ENCODE measurements around the gene STX8.
"Not testable (repeated sequence)": the region's sequence is repeated elsewhere in the genome, so short reads cannot be mapped to it uniquely, and the experiment has no call there.

Gene STX8

DNA sequence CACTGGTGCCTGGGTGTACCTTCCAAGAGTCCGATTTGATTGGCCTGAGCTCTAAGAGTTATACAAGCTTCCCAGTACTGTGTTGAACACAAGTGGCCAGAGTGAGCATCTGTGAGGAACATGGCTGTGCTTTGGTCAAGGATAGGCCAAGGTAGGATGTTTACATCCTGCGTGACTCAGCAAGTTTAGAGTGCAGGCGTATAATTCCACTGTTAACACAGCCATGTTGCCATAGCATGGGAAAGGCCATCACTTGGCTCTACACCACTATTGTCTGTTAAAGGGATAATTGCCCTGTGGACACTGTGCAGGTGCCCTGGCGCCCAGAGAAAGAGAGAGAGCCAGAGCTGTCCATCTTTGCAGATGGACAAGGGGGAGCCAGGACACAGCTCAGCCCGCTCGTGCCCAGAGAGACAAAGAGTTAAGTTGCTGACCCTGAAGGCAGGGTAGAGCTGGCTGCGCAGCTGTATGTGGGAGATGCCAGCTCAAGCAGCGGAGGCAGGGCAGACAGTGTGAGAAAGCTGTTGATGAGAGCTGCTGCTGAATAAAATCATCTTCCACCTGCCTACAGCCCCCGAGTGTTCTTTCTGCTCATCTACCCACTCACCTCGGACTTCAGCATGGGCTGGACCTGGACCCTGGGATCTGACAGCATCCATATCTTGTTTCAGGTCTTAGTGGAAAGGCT lies 12.5 kb upstream of the STX8 start:
- no peak for DNase-seq (ENCODE audit: insufficient read length, low spot score)
- TF ChIP-seq POU2F2 (IDR thresholded peaks at IDR 0.05; ENCODE audit: low read depth, low read length), result no peak
- no peak for TF ChIP-seq POLR2AphosphoS5 (IDR thresholded peaks at IDR 0.05; ENCODE audit: low read depth, low read length)
- TF ChIP-seq PAX5 (IDR thresholded peaks at IDR 0.05; ENCODE audit: insufficient read depth, low read length, severe bottlenecking), result no peak
- TF ChIP-seq SPI1 (IDR thresholded peaks at IDR 0.05; ENCODE audit: low read depth, low read length), result no peak
- no peak for TF ChIP-seq TAF1 (IDR thresholded peaks at IDR 0.05; ENCODE audit: low read depth, low read length)
- no peak for TF ChIP-seq POLR2A (IDR thresholded peaks at IDR 0.05; ENCODE audit: low read depth, low read length)
- FAIRE-seq, result no peak

DNA sequence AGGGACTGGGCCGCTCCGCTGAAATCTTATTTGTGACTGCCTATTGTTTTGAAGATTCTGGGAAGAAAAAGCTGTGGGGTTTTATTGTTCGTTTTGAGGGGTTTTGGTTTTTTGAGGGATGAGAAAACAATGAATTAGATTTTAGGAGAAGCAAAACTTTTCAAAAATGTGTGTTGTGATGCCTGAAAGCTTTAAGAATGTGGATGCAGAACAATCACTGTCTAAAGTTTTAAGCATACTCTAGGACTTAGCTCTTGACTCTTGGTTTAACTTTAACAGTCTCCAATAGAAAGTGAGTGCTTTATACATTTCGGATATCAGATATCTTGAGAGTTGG lies 1.7 kb upstream of the STX8 start:
- FAIRE-seq (no peak), DNase-seq (ENCODE audit: insufficient read length, low spot score) (peak; percentile 10)
- no peak for TF ChIP-seq POLR2AphosphoS5 (IDR thresholded peaks at IDR 0.05; ENCODE audit: low read depth, low read length)
- no peak for TF ChIP-seq POU2F2 (IDR thresholded peaks at IDR 0.05; ENCODE audit: low read depth, low read length)
- no peak for TF ChIP-seq SPI1 (IDR thresholded peaks at IDR 0.05; ENCODE audit: low read depth, low read length)
- TF ChIP-seq TAF1 (IDR thresholded peaks at IDR 0.05; ENCODE audit: low read depth, low read length), result no peak
- TF ChIP-seq PAX5 (IDR thresholded peaks at IDR 0.05; ENCODE audit: insufficient read depth, low read length, severe bottlenecking), result no peak
- no peak for TF ChIP-seq POLR2A (IDR thresholded peaks at IDR 0.05; ENCODE audit: low read depth, low read length)

DNA sequence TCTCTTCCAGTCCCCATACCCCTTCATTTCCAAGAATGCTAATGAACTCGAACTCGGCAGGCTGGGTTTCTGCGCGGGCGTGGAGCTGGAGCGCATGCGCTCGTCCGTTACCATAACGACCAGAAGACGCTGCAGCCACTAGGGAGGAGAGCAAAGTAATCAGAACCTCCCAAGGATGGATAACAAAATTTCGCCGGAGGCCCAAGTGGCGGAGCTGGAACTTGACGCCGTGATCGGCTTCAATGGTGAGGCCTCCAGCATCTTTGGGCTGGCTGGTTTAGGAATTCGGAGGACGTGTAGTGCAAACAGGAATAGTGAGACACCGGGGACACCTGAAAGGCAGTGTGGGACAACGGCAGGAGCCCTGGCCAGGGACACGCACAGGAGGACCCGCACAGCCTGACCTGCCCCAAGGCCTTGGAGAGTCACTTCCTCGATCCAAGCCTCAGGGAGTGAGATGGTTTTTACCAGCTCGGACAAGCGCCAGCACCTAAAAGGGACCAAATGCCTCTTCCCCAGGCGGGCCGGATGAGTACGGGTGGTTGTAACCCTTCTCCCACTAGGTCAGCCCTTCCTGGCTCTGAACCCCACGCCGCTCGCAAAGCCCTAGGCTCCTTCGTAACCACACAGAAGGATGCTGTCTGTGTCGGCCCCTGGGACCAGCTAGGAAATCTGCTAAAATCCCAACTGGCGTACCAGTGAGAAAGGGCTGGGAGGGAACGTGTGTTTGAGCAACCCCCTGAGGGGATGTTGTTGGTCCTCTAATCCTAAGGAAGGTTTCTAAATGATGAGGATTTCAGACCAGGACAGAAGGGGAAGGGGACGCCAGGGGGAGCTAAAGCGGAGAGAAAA lies 1.1 kb upstream of the STX8 start, which contains the start of gene CFAP52:
Gene CFAP52 (plus strand): TSS at position 122 of the 852 bp plus-strand sequence. CDS start 54 bp downstream, at position 176.
- FAIRE-seq (peak; percentile 85), DNase-seq (ENCODE audit: insufficient read length, low spot score) (peak; percentile 57)
- TF ChIP-seq TAF1 (IDR thresholded peaks at IDR 0.05; ENCODE audit: low read depth, low read length) (no peak), POU2F2 (IDR thresholded peaks at IDR 0.05; ENCODE audit: low read depth, low read length) (no peak), PAX5 (IDR thresholded peaks at IDR 0.05; ENCODE audit: insufficient read depth, low read length, severe bottlenecking) (no peak), POLR2AphosphoS5 (IDR thresholded peaks at IDR 0.05; ENCODE audit: low read depth, low read length) (no peak), SPI1 (IDR thresholded peaks at IDR 0.05; ENCODE audit: low read depth, low read length) (no peak), POLR2A (IDR thresholded peaks at IDR 0.05; ENCODE audit: low read depth, low read length) (no peak)

DNA sequence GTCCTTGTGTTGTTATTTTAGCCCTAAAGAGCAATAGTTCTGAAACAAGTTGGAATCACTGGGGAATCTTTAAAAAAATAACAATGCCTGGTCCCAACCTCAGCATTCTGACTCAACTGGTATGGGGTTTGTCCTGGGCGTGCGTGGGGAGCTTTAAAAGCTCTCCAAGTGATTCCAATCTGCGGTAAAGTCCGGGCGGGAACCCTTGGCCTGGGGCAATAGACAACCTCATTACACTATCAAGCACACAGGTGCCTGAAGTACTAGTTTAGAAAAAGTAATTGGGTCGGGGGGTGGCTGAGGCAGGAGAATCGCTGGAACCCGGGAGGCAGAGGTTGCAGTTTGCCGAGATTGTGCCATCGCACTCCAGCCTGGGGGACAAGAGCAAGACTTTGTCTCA lies 4.4 kb downstream of the STX8 start:
- DNase-seq (ENCODE audit: insufficient read length, low spot score) (no peak), FAIRE-seq (no peak)
- TF ChIP-seq SPI1 (IDR thresholded peaks at IDR 0.05; ENCODE audit: low read depth, low read length) (no peak), POLR2AphosphoS5 (IDR thresholded peaks at IDR 0.05; ENCODE audit: low read depth, low read length) (no peak), POU2F2 (IDR thresholded peaks at IDR 0.05; ENCODE audit: low read depth, low read length) (no peak), TAF1 (IDR thresholded peaks at IDR 0.05; ENCODE audit: low read depth, low read length) (no peak), PAX5 (IDR thresholded peaks at IDR 0.05; ENCODE audit: insufficient read depth, low read length, severe bottlenecking) (no peak), POLR2A (IDR thresholded peaks at IDR 0.05; ENCODE audit: low read depth, low read length) (no peak)

DNA sequence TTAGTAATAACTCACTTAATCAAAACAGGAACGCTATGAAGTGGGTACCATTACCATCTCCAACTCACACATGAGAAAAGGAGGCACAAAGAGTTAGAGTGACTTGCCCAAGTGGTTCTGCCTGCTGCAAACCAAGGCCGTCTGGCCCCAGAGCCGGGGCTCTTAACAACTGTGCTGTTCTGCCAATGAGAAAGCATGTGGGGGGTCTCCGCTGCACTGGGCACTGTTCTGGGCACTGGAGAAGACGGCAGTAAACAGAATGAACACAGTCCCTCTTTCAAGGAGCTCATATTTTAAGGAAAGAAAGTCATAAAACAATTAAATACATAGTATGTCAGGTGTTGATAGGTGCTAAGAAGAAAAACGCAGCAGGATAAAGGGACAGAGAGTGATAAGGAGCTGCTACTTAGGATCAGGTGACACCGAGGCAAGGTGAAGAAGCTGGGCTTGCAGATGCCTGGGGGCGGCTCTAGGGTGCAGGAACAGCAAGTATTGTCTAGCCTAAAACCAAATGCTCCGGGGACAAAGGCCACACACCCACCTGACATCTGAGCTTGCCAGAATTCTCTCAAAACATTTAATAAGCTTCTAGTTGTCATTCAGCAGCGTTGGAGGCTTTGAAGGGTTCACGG lies 6.5 kb downstream of the STX8 start:
- FAIRE-seq, result no peak
- no peak for DNase-seq (ENCODE audit: insufficient read length, low spot score)
- TF ChIP-seq POLR2AphosphoS5 (IDR thresholded peaks at IDR 0.05; ENCODE audit: low read depth, low read length) (no peak), POU2F2 (IDR thresholded peaks at IDR 0.05; ENCODE audit: low read depth, low read length) (no peak), POLR2A (IDR thresholded peaks at IDR 0.05; ENCODE audit: low read depth, low read length) (no peak)

DNA sequence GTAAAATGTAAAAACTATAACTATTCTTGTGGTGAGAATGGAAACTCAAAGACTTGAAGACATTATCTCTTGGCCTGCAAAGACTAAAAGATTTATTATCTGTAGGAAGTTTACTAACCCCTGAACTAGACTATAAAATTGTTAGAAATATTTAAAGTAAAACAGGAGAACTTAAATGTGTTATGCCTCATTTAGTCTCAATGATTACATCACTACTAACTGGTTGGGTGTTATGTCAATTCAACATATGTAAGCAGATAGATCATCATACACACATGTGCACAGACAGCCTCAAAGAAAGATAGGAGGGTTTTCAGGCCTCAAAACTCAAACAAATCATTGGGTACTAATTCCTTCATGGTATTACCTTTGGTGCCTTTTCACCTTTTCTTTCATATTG lies 7.6 kb downstream of the STX8 start:
- TF ChIP-seq POLR2A (IDR thresholded peaks at IDR 0.05; ENCODE audit: low read depth, low read length), result no peak
- TF ChIP-seq PAX5 (IDR thresholded peaks at IDR 0.05; ENCODE audit: insufficient read depth, low read length, severe bottlenecking), result no peak
- no peak for TF ChIP-seq POU2F2 (IDR thresholded peaks at IDR 0.05; ENCODE audit: low read depth, low read length)
- TF ChIP-seq POLR2AphosphoS5 (IDR thresholded peaks at IDR 0.05; ENCODE audit: low read depth, low read length), result no peak
- TF ChIP-seq SPI1 (IDR thresholded peaks at IDR 0.05; ENCODE audit: low read depth, low read length), result no peak
- no peak for TF ChIP-seq TAF1 (IDR thresholded peaks at IDR 0.05; ENCODE audit: low read depth, low read length)
- DNase-seq (ENCODE audit: insufficient read length, low spot score) (no peak), FAIRE-seq (peak; percentile 16)

DNA sequence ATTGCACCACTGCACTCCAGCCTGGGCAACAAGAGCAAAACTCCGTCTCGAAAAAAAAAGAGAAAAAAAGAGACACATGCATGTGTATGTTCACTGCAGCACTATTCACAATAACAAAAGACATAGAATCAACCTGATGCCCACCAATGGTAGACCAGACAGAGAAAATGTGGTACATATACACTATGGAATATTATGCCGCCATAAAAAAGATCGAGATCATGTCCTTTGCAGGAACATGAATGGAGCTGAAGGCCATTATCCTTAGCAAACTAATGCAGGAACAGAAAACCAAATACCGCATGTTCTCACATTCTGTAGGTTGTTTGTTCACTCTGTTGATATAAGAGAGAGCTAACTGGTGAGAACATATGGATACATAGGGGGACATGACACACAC lies 8.9 kb downstream of the STX8 start:
- FAIRE-seq; DNase-seq (ENCODE audit: insufficient read length, low spot score): not testable (repeated sequence)

DNA sequence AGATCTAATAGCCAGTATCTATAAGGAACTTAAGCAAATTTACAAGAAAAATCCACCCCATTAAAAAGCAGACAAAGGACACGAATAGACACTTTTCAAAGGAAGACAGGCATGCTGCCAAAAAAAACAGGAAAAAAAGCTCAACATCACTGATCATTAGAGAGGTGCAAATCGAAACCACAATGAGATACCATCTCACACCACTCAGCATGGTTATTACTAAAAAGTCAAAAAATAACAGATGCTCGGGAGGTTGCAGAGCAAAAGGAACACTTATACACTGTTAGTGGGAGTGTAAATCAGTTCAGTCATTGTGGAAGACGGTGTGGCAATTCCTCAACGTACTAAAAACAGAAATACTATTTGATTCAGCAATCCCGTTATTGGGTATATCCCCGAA lies 9.6 kb downstream of the STX8 start:
- no peak for DNase-seq (ENCODE audit: insufficient read length, low spot score)
- FAIRE-seq, result peak; percentile 69

DNA sequence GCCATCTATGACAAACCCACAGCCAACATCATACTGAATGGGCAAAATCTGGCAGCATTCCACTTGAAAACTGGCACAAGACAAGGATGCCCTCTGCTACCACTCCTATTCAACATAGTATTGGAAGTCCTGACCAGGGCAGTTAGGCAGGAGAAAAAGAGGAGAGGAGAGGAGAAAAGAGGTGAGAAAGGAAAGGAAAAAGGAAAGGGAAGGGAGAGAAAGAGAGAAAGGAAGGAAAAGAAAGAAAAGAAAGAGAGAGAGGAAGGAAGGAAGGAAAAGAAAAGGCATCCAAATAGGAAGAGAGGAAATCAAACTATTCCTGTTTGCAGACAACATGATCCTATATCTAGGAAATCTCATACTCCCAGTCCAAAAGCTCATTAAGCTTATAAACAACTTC lies 11.5 kb downstream of the STX8 start:
- TF ChIP-seq TAF1 (IDR thresholded peaks at IDR 0.05; ENCODE audit: low read depth, low read length), result no peak
- TF ChIP-seq POLR2AphosphoS5 (IDR thresholded peaks at IDR 0.05; ENCODE audit: low read depth, low read length), result no peak
- TF ChIP-seq POLR2A (IDR thresholded peaks at IDR 0.05; ENCODE audit: low read depth, low read length), result no peak
- no peak for TF ChIP-seq POU2F2 (IDR thresholded peaks at IDR 0.05; ENCODE audit: low read depth, low read length)
- TF ChIP-seq SPI1 (IDR thresholded peaks at IDR 0.05; ENCODE audit: low read depth, low read length), result no peak
- TF ChIP-seq PAX5 (IDR thresholded peaks at IDR 0.05; ENCODE audit: insufficient read depth, low read length, severe bottlenecking), result no peak
- no peak for FAIRE-seq
- no peak for DNase-seq (ENCODE audit: insufficient read length, low spot score)

More for the DNA sequence above, 9.6 kb downstream of the STX8 start:
- TF ChIP-seq POLR2AphosphoS5 (IDR thresholded peaks at IDR 0.05; ENCODE audit: low read depth, low read length) (no peak), SPI1 (IDR thresholded peaks at IDR 0.05; ENCODE audit: low read depth, low read length) (no peak), POU2F2 (IDR thresholded peaks at IDR 0.05; ENCODE audit: low read depth, low read length) (no peak), PAX5 (IDR thresholded peaks at IDR 0.05; ENCODE audit: insufficient read depth, low read length, severe bottlenecking) (no peak), TAF1 (IDR thresholded peaks at IDR 0.05; ENCODE audit: low read depth, low read length) (no peak), POLR2A (IDR thresholded peaks at IDR 0.05; ENCODE audit: low read depth, low read length) (no peak)

Data from GM12891 (cell line).